Endothelial cell (in vitro differentiated cells): ENCODE measurements around the gene FAM81B. TPM values are rescaled to one million over a fixed set of nuclear protein-coding genes. Genes with fewer than 3 reads are reported as not detected.

Source experiments
- DNase-seq: peaks from one replicate; pipeline ENCODE4 v3.0.0; 2021; ENCODE audit warnings: low spot score
- H3K27ac Mint-ChIP-seq: one replicate; pipeline ENCODE4 v1.8.0; 2021; ENCODE audit warnings: mixed read lengths, inconsistent platforms; ENCODE audit not compliant: unreplicated experiment
- H3K27me3 Mint-ChIP-seq: one replicate; pipeline ENCODE4 v1.8.0; 2021; ENCODE audit warnings: mild to moderate bottlenecking, moderate library complexity, mixed read lengths, inconsistent platforms; ENCODE audit not compliant: unreplicated experiment
- H3K36me3 Mint-ChIP-seq: one replicate; pipeline ENCODE4 v1.8.0; 2021; ENCODE audit warnings: mild to moderate bottlenecking, low read depth, mixed read lengths, inconsistent platforms; ENCODE audit not compliant: unreplicated experiment
- H3K4me1 Mint-ChIP-seq: one replicate; pipeline ENCODE4 v1.8.0; 2021; ENCODE audit warnings: mild to moderate bottlenecking, mixed read lengths, inconsistent platforms; ENCODE audit not compliant: unreplicated experiment
- H3K4me3 Mint-ChIP-seq: one replicate; pipeline ENCODE4 v1.8.0; 2021; ENCODE audit warnings: mild to moderate bottlenecking, mixed read lengths, inconsistent platforms; ENCODE audit not compliant: unreplicated experiment
- H3K9me3 Mint-ChIP-seq: one replicate; pipeline ENCODE4 v1.8.0; 2021; ENCODE audit warnings: mixed read lengths, inconsistent platforms; ENCODE audit not compliant: unreplicated experiment
- CTCF ChIP-seq: fragments of 200-600 bp; sonication (generic); IDR thresholded peaks from one replicate; pipeline ENCODE4 v1.5.0; 2021; ENCODE audit warnings: antibody characterized with exemption; ENCODE audit not compliant: unreplicated experiment
- total RNA-seq: library from RNA; stranded (reverse); fragmentation: NEBNext Ultra II Directional; extraction: Animal tissue kit (Norgen Biotek cat#: 25700); gene quantifications from one replicate; pipeline ENCODE4 v1.2.1, GENCODE V29; 2021; ENCODE audit not compliant: unreplicated experiment

Gene FAM81B
- total RNA-seq, 1 donor from 2014 or later = 1.2 TPM

- Mint-ChIP-seq H3K36me3 (no peaks in the 10 kb centered on the region), H3K4me1 (peaks cover 2% of the 10 kb centered on the region), H3K27ac (no peak overlapping the region), H3K27me3 (no peaks in the 10 kb centered on the region), H3K4me3 (no peak overlapping the region), H3K9me3 (no peaks in the 10 kb centered on the region)
- TF ChIP-seq CTCF = no peak
- no peak for DNase-seq
Observed at GRCh38 chr5:95398989-95399388, 7.8 kb downstream of the FAM81B start.

GRCh38 chr5:95401626-95402025 lies 10.5 kb downstream of the FAM81B start:
- no peaks in the 10 kb centered on the region for H3K9me3 Mint-ChIP-seq
- no peak overlapping the region for H3K27ac Mint-ChIP-seq
- H3K36me3 Mint-ChIP-seq = no peaks in the 10 kb centered on the region
- TF ChIP-seq CTCF = no peak
- H3K27me3 Mint-ChIP-seq = no peaks in the 10 kb centered on the region
- no peak for DNase-seq
- no peak overlapping the region for H3K4me3 Mint-ChIP-seq
- H3K4me1 Mint-ChIP-seq = peaks cover 7% of the 10 kb centered on the region

GRCh38 chr5:95403996-95404395 lies 12.8 kb downstream of the FAM81B start:
- Mint-ChIP-seq H3K9me3 (no peaks in the 10 kb centered on the region), H3K36me3 (no peaks in the 10 kb centered on the region), H3K4me3 (no peak overlapping the region), H3K27ac (no peak overlapping the region), H3K27me3 (peaks cover 4% of the 10 kb centered on the region), H3K4me1 (peaks cover 7% of the 10 kb centered on the region)
- no peak for TF ChIP-seq CTCF
- no peak for DNase-seq

GRCh38 chr5:95406426-95407090 lies 15.4 kb downstream of the FAM81B start:
- H3K27me3 Mint-ChIP-seq = peaks cover 4% of the 10 kb centered on the region
- no peak overlapping the region for H3K4me3 Mint-ChIP-seq
- H3K27ac Mint-ChIP-seq = no peak overlapping the region
- H3K9me3 Mint-ChIP-seq = no peaks in the 10 kb centered on the region
- no peaks in the 10 kb centered on the region for H3K36me3 Mint-ChIP-seq
- no peak for TF ChIP-seq CTCF
- DNase-seq = no peak
- H3K4me1 Mint-ChIP-seq = peaks cover 4% of the 10 kb centered on the region

- no peak for DNase-seq
- Mint-ChIP-seq H3K27ac (no peak overlapping the region), H3K27me3 (peaks cover 4% of the 10 kb centered on the region), H3K9me3 (no peaks in the 10 kb centered on the region), H3K4me1 (no peaks in the 10 kb centered on the region), H3K36me3 (no peaks in the 10 kb centered on the region), H3K4me3 (no peak overlapping the region)
- TF ChIP-seq CTCF = no peak
Observed at GRCh38 chr5:95410279-95410678, 19.1 kb downstream of the FAM81B start.
